Colonic mucosa (tissue), 4 donors: ENCODE data around the gene OR2H1. TPM values are rescaled to one million over a fixed set of nuclear protein-coding genes. Genes with fewer than 3 reads are reported as not detected.

Experiments
- DNase-seq: peaks from one replicate; pipeline ENCODE4 v3.0.0-alpha.2; 2020
- H3K27ac ChIP-seq: fragments of 200-600 bp; one replicate; pipeline ENCODE4 v1.8.0; 2021
- H3K27me3 ChIP-seq: fragments of 200-600 bp; one replicate; pipeline ENCODE4 v1.8.0; 2021
- H3K36me3 ChIP-seq: fragments of 200-600 bp; one replicate; pipeline ENCODE4 v1.8.0; 2021
- H3K4me1 ChIP-seq: fragments of 200-600 bp; one replicate; pipeline ENCODE4 v1.8.0; 2021; ENCODE audit warnings: mild to moderate bottlenecking
- H3K4me3 ChIP-seq: fragments of 200-600 bp; one replicate; pipeline ENCODE4 v1.8.0; 2021
- H3K9ac ChIP-seq, 2 donors: one replicate each; pipeline ENCODE4 v1.7.0; 2013; ENCODE audit warnings: control low read depth in 2 of 2, low read depth in 2 of 2, low read length in 2 of 2
- H3K9me3 ChIP-seq: fragments of 200-600 bp; one replicate; pipeline ENCODE4 v1.8.0; 2021
- intact Hi-C: fragments of 100-400 bp; cut with DNase I; formaldehyde crosslinking; loops from one replicate; pipeline ENCODE4 v1.14.1; 2022
- total RNA-seq, 2 donors: library from RNA; stranded (reverse); fragmentation: NEBNext Ultra II Directional in 1 of 2; extraction: Animal tissue kit (Norgen Biotek cat#: 25700) in 1 of 2; gene quantifications; one replicate each; pipeline ENCODE4 v1.2.1, GENCODE V29; 2021
- TF ChIP-seq, protein P1 (sequence below): fragments of 200-600 bp; IDR thresholded peaks from one replicate; pipeline ENCODE4 v1.8.0; 2022; ENCODE audit warnings: antibody characterized with exemption, mild to moderate bottlenecking
- donor health status: healthy.
- donor health status: DM: no; HTN: no; CAD: no.
- donor health status: DM: no; HTN: no; CAD: no.

Gene OR2H1
- total RNA-seq, 2 donors from 2014 or later = not detected

DNA sequence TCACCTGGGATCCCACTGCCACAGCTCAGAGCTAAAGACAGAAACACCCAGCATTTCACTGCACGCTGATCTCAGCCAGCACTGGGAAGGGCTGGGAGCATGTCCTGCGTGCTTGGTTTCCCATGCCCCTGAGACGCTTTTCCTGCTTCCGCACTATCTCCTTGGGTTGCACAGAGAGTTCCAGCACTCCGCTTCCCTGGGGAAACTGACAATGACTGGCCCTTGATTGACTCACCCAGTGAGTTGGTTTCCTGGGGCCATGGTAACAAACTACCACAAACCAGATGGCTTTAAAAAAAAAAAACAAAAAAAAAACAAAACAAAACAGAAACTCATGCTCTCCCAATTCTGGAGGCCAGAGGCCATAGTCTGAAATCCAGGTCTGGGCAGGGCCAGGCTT lies 45.6 kb downstream of the OR2H1 start:
- no peaks in the 10 kb centered on the region for H3K9me3 ChIP-seq
- H3K27me3 ChIP-seq = no peaks in the 10 kb centered on the region
- H3K4me3 ChIP-seq = no peak overlapping the region
- no peak overlapping the region for H3K27ac ChIP-seq
- H3K4me1 ChIP-seq = no peaks in the 10 kb centered on the region
- H3K36me3 ChIP-seq = no peaks in the 10 kb centered on the region
- DNase-seq = no peak
- intact Hi-C loops = no loop called here
- TF ChIP-seq, protein P1, sequence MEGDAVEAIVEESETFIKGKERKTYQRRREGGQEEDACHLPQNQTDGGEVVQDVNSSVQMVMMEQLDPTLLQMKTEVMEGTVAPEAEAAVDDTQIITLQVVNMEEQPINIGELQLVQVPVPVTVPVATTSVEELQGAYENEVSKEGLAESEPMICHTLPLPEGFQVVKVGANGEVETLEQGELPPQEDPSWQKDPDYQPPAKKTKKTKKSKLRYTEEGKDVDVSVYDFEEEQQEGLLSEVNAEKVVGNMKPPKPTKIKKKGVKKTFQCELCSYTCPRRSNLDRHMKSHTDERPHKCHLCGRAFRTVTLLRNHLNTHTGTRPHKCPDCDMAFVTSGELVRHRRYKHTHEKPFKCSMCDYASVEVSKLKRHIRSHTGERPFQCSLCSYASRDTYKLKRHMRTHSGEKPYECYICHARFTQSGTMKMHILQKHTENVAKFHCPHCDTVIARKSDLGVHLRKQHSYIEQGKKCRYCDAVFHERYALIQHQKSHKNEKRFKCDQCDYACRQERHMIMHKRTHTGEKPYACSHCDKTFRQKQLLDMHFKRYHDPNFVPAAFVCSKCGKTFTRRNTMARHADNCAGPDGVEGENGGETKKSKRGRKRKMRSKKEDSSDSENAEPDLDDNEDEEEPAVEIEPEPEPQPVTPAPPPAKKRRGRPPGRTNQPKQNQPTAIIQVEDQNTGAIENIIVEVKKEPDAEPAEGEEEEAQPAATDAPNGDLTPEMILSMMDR = no peak
- H3K9ac ChIP-seq = no peak overlapping the region

DNA sequence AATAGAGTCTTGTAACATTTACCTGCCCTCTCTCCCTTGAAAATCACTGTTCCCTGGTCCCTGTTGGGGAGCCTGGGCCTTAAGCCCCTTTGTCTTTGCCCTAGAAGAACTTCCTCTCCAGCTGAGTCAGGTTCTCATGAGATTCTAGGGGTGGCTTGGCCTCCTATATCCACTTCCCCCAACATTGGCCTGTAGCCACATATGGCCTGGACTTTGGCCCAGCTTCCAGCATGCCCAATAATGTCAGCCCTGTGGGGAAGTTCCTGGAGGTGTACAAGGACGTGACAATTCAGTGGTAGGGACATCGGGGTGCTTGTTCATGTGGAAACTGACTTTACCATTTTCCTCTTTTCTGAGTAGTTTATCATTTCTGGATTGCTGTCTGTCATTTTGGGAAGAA lies 48.0 kb downstream of the OR2H1 start:
- intact Hi-C loops = no loop called here
- Histone ChIP-seq H3K4me1 (no peaks in the 10 kb centered on the region), H3K4me3 (no peak overlapping the region), H3K27me3 (no peaks in the 10 kb centered on the region), H3K9me3 (no peaks in the 10 kb centered on the region), H3K27ac (no peak overlapping the region), H3K36me3 (no peaks in the 10 kb centered on the region), H3K9ac (no peak overlapping the region)
- TF ChIP-seq, protein P1 = no peak
- no peak for DNase-seq

DNA sequence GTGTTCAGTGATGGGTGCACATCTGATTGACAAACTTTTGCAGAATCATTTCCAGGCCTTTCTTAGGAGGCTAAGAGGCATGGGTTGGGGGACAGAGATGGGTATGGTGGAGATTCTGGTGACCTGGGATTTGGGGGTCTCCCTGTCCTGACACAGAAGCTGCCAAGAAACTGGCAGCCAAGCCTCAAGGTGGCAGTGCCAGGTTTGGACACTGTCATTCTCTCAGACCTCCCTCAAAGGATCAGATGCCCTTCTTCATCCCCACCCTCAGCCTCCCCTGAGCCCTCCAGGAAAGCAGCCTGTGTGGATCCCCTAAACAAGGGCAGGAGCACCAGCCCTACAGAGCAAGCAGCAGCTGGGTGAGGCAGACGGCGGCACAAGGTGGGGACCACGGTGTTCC lies 48.9 kb downstream of the OR2H1 start:
- H3K27ac ChIP-seq = no peak overlapping the region
- H3K9ac ChIP-seq = no peak overlapping the region
- no peak for DNase-seq
- H3K4me1 ChIP-seq = no peaks in the 10 kb centered on the region
- no peaks in the 10 kb centered on the region for H3K27me3 ChIP-seq
- no peaks in the 10 kb centered on the region for H3K36me3 ChIP-seq
- no peak overlapping the region for H3K4me3 ChIP-seq
- no peaks in the 10 kb centered on the region for H3K9me3 ChIP-seq
- intact Hi-C loops = no loop called here
- TF ChIP-seq, protein P1 = no peak

DNA sequence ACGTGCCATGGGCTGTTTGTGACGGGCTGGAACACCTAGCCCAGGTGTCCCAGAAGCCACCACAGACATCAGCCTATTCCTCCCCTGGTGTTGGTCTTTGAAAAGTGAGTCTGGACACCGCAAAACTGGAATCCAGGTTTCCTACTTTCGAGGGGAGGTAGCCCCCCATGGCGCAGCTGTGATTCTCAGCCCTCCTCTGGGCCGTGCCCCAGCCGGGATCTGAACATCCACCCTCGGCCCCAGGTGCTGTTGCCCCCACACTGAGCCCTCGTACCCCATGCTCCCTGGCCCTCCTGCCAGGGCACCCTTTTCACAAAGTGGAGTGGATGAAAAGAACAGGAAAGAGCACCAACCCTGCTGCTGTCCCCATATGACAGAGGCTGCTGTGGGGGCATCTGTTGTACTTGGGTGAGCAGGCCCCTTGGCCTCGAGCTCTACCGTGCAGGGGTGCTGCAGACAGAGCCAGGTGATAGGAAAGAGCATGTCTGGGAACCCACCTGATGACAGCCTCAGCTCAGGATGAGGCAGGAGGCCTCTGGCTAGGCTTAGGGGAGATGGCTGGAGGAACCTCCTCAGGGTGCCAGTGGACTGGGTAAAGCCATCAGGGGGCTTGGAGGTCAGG lies 49.6 kb downstream of the OR2H1 start:
- Histone ChIP-seq H3K4me3 (no peak overlapping the region), H3K27me3 (no peaks in the 10 kb centered on the region), H3K9me3 (no peaks in the 10 kb centered on the region), H3K36me3 (no peaks in the 10 kb centered on the region), H3K27ac (no peak overlapping the region), H3K4me1 (no peaks in the 10 kb centered on the region), H3K9ac (no peak overlapping the region)
- TF ChIP-seq, protein P1 = no peak
- peak; percentile 4 for DNase-seq
- intact Hi-C loops = no loop called here

DNA sequence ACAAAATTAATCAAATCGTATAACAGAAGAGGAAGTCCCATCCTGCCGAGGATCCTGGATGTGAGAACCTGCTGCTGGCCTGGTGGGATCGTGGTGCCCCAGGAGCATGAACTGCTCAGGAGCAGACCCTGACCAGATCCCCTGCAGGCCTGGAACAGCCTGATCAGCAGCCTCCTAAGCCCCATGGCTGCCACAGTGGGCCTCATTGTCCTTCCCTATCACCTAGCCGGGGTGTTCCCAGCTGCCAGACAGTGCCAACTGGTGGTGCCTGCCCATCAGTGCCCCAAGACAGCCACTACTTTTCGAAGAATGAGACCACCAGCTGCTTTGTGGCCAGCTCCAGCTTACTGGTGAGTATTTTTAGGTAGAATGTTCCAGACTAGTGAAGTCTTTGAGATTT lies 50.4 kb downstream of the OR2H1 start:
- Histone ChIP-seq H3K4me1 (no peaks in the 10 kb centered on the region), H3K9me3 (no peaks in the 10 kb centered on the region), H3K36me3 (no peaks in the 10 kb centered on the region), H3K27ac (no peak overlapping the region), H3K4me3 (no peak overlapping the region), H3K9ac (no peak overlapping the region), H3K27me3 (no peaks in the 10 kb centered on the region)
- intact Hi-C loops = no loop called here
- TF ChIP-seq, protein P1 = no peak
- DNase-seq = no peak
